Ascending aorta (tissue), 2 donors: ENCODE results near the gene COL2A1. TPM values are rescaled to one million over a fixed set of nuclear protein-coding genes. Genes with fewer than 3 reads are reported as not detected.
A peak's percentile ranks its signal among the peaks of the same experiment; 100 is the strongest.

Source experiments
- DNase-seq, 2 donors: peaks; one replicate each; pipeline ENCODE4 v3.0.0-alpha.2; 2019; ENCODE audit warnings: low spot score in 2 of 2
- H3K27ac ChIP-seq, 2 donors: fragments of 200-600 bp; sonication (generic); one replicate each; pipeline ENCODE4 v1.5.1; 2016 to 2017; ENCODE audit warnings: mild to moderate bottlenecking in 1 of 2
- H3K27me3 ChIP-seq: fragments of 200-600 bp; sonication (generic); one replicate; pipeline ENCODE4 v1.5.1; 2017
- H3K36me3 ChIP-seq, 2 donors: fragments of 200-600 bp; sonication (generic); one replicate each; pipeline ENCODE4 v1.5.1; 2016
- H3K4me1 ChIP-seq, 2 donors: fragments of 200-600 bp; sonication (generic); one replicate each; pipeline ENCODE4 v1.5.1; 2016 to 2017; ENCODE audit warnings: mild to moderate bottlenecking in 1 of 2
- H3K4me3 ChIP-seq, 2 donors: fragments of 200-600 bp; sonication (generic); one replicate each; pipeline ENCODE4 v1.5.1; 2016 to 2017; ENCODE audit warnings: mild to moderate bottlenecking in 1 of 2
- H3K9me3 ChIP-seq, 2 donors: fragments of 200-600 bp; sonication (generic); one replicate each; pipeline ENCODE4 v1.5.1; 2016
- CTCF ChIP-seq, 3 experiments: fragments of 200-600 bp in 2 of 3; fragments of 450-650 bp in 1 of 3; sonication (generic) in 2 of 3; IDR thresholded peaks; one replicate each; pipeline ENCODE4 v1.5.1; 2016 to 2019; ENCODE audit warnings: antibody characterized with exemption in 3 of 3, mild to moderate bottlenecking in 1 of 3, moderate library complexity in 1 of 3
- intact Hi-C: fragments of 100-400 bp; cut with DNase I; formaldehyde crosslinking; loops from one replicate; pipeline ENCODE4 v1.15.1; 2023
- total RNA-seq: library from RNA; depleted of rRNA; stranded (reverse); fragments of >200 nt; gene quantifications from one replicate; pipeline ENCODE4 v1.1.0, GENCODE V29; 2016

COL2A1 gene
- total RNA-seq, 1 donor from 2014 or later = not detected

DNA sequence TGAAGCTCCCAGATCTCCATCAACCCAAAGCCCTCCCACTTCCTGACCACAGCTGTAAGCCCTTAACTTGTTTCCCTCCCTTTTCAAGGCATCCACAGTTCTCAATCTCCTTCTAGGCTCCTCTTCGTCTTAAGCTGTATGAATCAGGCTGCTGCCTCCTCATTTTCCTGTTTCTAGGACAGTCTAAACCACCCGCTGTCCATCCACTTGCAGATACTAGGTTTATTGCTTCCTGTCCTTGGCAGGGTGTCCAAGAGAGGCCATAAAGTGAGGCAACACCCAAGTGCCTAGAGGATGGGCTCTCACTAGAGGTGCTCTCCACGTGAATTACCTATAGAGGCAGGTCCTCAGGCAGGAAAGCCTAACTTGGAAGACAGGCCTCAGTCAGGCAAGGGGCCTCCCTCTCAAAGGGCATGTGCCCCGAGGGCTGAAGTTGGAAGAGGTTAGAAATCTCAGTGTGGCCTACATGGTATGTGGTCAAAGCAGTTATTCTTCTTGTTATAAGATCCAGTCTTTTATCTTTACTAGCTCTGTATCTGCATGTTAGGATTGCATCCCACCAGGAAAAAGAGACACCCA is 49.7 kb downstream of the COL2A1 start:
- no peak for DNase-seq
- H3K9me3 ChIP-seq = no peaks in the 10 kb centered on the region
- TF ChIP-seq CTCF (IDR thresholded peaks at IDR 0.05) = no peak
- H3K27ac ChIP-seq = no peak overlapping the region
- H3K4me3 ChIP-seq = no peak overlapping the region
- intact Hi-C loops = no loop called here
- no peaks in the 10 kb centered on the region for H3K4me1 ChIP-seq
- no peaks in the 10 kb centered on the region for H3K27me3 ChIP-seq
- H3K36me3 ChIP-seq = no peaks in the 10 kb centered on the region

DNA sequence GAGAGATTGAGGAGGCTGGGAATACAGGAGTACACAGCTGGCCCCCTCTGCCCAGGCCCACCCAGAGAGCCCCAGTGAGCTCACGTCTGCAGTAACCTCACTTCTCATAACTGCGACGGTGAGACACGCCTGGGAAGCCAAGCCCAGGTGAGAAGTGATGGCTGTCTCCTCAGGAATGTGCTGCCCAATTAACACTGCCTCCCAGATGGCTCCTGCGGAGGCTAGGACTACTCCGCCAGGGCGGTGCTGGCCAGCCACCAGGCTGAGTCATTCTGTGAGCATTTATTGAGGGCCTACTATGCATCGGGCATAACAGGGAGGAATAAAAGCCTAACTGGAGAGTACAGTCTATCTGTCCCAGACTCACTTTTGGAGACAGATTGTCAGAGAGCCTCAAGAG is 50.2 kb downstream of the COL2A1 start:
- Histone ChIP-seq H3K4me1 (no peaks in the 10 kb centered on the region), H3K27me3 (no peaks in the 10 kb centered on the region), H3K9me3 (no peaks in the 10 kb centered on the region), H3K4me3 (no peak overlapping the region), H3K27ac (no peak overlapping the region), H3K36me3 (no peaks in the 10 kb centered on the region)
- TF ChIP-seq CTCF (IDR thresholded peaks at IDR 0.05) = no peak
- intact Hi-C loops = no loop called here
- no peak for DNase-seq

GRCh38 chr12:47950856-47951468 is 53.3 kb downstream of the COL2A1 start:
- Histone ChIP-seq H3K9me3 (no peaks in the 10 kb centered on the region), H3K4me3 (no peak overlapping the region), H3K27me3 (no peaks in the 10 kb centered on the region), H3K4me1 (no peaks in the 10 kb centered on the region), H3K36me3 (no peaks in the 10 kb centered on the region), H3K27ac (no peak overlapping the region)
- no peak for TF ChIP-seq CTCF (IDR thresholded peaks at IDR 0.05)
- no peak for DNase-seq
- intact Hi-C loops = no loop called here

DNA sequence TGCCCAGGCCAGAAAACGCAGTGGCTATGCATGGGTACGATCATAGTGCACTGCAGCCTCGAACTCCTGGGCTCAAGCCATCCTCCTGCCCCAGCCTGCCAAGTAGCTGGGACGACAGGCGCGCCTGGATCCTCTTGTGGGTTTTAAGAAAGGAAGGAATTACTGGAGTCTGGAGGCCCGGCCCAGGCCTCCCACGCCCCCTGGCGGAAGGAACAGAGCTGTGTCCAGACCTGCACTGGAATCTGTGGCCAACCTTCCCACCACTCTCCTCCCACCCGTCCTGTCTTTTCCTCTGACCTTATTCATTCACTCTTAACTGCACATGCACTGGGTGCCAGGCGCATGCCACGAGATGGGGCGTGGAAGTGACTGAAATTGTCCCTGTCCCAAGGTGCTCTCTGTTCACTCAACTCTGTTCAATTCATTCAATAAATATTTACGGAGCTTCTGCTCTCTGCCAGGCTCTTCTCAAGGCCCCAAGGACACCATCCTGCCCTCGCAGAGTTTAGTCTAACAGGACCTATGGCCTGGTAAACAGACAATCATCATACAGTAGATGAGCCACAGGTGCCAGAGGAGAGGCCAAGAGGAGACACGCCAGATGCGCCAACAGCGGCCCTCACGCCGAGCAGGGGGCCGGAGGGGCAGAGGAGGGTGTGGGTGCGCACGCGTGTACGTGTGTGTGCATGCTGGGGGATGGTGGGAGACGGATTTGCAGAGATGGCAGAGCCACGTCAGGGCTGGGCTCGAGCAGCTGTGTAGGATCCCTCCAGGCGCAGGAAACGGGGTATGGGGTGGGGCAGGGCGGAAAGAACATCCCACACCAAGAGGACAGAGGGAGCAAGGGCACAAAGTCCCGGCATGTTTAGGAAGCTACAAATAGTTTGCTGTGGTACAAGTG is 54.6 kb downstream of the COL2A1 start:
- Histone ChIP-seq H3K9me3 (no peaks in the 10 kb centered on the region), H3K27ac (no peak overlapping the region), H3K4me3 (no peak overlapping the region), H3K27me3 (no peaks in the 10 kb centered on the region), H3K36me3 (no peaks in the 10 kb centered on the region), H3K4me1 (no peaks in the 10 kb centered on the region)
- intact Hi-C loops = loop anchor here (5.0 kb wide), 2 partner anchors 77 to 232 kb away; no protein-coding TSS in a partner anchor
- peak; percentile 69 to 80 (median 71) for TF ChIP-seq CTCF (IDR thresholded peaks at IDR 0.05)
- peak in 1 of 2 donors; percentile 83 for DNase-seq

GRCh38 chr12:47947341-47947740 is 56.9 kb downstream of the COL2A1 start:
- intact Hi-C loops = loop anchor here (5.0 kb wide), 2 partner anchors 75 to 230 kb away; no protein-coding TSS in a partner anchor
- H3K4me1 ChIP-seq = peaks cover 0 to under 1% of the 10 kb centered on the region in 2 donors
- peak in 1 of 2 donors; percentile 53 for DNase-seq
- TF ChIP-seq CTCF (IDR thresholded peaks at IDR 0.05) = no peak
- H3K9me3 ChIP-seq = no peaks in the 10 kb centered on the region
- H3K27ac ChIP-seq = no peak overlapping the region
- no peak overlapping the region for H3K4me3 ChIP-seq
- H3K27me3 ChIP-seq = no peaks in the 10 kb centered on the region
- H3K36me3 ChIP-seq = no peaks in the 10 kb centered on the region
